NCI-H2029 treated with DMSO at 0.1 percent for 48 hours (cell line): ENCODE results near the gene EIF5B.

ENCODE experiments used
- DNase-seq: peaks from one replicate; lab custom pipeline; 2025; lab: John Stamatoyannopoulos, UW

Gene EIF5B

DNA sequence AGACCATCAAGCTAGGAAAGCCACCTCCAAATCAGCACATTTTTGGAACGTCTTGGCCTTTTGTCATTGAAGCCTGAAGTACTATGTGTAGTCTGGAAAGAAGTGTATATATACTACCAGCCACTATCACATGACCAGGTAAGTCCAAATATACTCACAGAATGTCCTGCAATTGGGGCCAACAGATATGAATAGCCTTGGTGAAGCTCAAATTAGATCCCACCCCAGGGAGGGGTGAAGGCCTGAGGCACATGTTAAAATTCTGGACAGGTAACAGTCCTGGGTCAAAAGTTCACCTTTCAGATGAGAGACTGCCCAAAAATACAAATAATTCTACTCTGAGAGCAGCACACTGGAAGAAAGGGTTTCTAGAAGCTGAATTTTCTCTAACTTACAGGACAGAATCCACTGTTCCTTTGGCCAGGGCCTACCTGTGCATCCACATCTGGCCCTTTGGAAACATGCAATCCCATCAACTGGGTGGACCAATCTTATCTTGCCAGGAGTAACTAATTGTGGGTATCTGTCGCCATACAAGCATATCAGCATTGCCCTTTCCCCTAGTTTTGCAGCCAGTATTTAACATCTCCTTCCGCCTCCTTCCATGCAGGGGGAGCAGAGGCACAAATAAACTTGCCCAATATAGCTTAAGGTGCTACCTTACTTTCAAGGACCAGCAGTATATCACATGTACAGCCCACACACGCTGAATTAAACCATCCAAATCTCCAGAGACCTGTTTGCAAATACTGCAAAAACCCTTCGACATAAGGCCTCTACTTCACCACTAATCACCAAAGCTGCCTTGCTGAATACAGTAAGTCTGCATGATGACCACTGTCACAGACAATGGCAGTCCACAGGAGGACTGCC lies 67.8 kb downstream of the EIF5B start:
- no peak for DNase-seq

GRCh38 chr2:99406137-99406536 lies 68.9 kb downstream of the EIF5B start:
- DNase-seq = no peak

DNA sequence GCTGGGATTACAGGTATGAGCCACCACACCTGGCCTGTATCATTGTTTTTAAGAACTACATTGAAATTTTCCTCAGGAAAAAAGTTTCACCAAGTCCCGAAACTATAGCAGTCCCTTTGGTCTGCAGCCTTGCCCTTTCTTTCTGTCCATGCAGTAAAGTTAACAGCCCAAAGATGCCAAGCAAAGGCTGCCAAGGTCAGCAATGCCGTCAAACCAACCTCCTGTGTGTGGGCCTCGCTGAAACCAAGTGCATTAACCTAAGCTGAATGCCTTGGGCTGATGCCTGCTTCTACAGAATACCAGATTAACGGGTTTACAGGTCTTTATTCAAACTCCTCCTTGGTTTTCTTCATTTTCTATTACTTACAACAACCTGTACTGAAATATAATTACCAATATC lies 73.1 kb downstream of the EIF5B start:
- no peak for DNase-seq

GRCh38 chr2:99414566-99414965 lies 77.4 kb downstream of the EIF5B start:
- no peak for DNase-seq

GRCh38 chr2:99417396-99417795 lies 80.2 kb downstream of the EIF5B start:
- DNase-seq = no peak

- DNase-seq = no peak
Measured at GRCh38 chr2:99420031-99420430, 82.8 kb downstream of the EIF5B start.

GRCh38 chr2:99420751-99421299 lies 83.6 kb downstream of the EIF5B start:
- DNase-seq = no peak

GRCh38 chr2:99421469-99421868 lies 84.3 kb downstream of the EIF5B start:
- DNase-seq = no peak

DNA sequence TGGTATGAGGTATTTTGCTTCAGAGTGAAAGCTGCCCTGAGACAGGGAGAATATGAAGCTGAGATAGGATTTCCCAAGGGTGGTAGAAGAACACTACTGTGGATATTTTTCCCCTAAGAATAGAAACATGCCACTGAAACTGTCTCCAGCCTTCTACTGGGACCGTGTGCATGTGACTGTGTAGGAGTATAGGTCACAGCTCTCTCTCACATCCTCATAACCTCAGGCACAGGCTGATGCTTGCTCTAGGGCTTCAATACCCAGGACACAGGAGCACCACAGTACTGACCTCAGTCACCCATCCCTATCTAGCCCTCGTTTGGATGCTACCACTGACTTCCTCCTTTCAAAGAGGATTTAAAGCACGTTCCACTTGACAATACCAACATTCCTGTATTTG lies 85.4 kb downstream of the EIF5B start:
- no peak for DNase-seq

GRCh38 chr2:99424371-99424770 lies 87.2 kb downstream of the EIF5B start:
- no peak for DNase-seq

DNA sequence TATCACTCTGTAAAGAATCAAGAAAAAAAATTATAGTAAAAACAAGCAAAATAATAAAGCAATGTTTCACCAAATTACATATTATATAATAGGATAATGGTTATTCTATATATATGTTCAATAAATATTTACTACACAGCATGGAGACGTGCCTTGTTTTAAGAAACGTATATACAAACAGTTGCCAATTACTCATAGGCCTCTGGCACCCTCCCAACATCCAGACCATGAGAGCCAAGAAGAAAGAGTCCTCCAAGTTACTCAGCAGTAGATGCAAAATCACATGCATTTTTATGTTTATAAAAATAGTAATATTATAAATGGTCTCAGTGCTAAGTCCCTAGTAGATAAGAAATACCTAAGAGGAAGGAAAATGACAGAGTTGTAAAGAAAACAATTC lies 87.8 kb downstream of the EIF5B start:
- no peak for DNase-seq

DNA sequence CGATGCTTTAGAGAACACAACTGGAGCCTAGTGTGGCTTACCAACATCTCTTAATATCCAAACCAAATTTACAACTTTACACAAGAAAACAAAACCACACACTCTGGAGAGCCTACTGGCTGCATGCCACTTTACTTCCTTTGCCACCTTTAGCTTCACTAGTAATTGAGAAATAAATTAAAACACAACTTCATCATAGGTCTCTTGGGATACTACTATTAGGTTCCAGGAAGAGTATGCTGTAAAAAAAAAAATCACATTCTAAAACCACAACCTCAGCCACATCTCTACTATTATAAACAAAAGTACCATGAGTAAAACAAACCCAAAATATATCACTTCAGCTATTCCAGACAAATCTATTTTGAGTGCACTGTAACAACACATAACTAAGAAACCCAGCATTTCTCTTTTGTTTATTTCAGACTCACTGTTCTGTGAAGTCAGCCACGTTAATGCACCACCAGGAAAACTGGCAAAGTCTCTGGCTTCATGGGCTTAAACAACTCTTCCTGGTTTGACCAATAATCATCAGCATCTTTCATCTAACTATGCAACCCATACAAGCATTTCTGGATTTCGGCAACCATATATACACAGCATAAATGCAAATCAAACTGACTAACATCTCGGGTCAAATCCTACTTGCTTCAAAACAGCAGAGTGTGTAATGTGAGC lies 93.6 kb downstream of the EIF5B start:
- DNase-seq = no peak

GRCh38 chr2:99431587-99432275 lies 94.5 kb downstream of the EIF5B start:
- no peak for DNase-seq

GRCh38 chr2:99433340-99433739 lies 96.2 kb downstream of the EIF5B start:
- no peak for DNase-seq

GRCh38 chr2:99436874-99437273 lies 99.7 kb downstream of the EIF5B start:
- no peak for DNase-seq

DNA sequence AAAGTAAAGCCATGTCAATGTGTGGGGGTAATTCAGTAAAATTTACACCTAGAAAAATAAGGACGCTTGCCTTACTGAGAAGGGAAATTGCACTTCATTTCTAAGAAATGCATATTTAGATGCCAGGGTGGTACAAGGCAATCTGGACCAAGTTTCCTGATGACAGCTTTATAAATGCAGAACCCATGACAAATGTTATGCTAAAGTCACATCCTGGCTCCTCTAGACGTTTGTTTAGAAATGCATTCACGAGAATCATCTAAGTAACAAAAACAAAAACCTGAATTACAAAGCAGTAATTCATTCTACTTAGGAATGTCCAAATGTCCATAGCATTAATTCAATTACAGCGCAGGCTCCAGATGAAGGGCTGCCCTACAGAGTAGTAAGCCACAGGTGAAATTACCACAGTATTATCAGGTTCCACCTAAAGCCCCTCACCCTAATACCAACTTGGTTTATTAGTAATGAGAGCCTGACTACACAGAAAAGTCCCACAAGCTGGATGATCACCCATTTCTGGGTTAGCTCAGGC lies 102.8 kb downstream of the EIF5B start:
- DNase-seq = no peak

GRCh38 chr2:99442837-99443236 lies 105.6 kb downstream of the EIF5B start:
- DNase-seq = no peak

DNA sequence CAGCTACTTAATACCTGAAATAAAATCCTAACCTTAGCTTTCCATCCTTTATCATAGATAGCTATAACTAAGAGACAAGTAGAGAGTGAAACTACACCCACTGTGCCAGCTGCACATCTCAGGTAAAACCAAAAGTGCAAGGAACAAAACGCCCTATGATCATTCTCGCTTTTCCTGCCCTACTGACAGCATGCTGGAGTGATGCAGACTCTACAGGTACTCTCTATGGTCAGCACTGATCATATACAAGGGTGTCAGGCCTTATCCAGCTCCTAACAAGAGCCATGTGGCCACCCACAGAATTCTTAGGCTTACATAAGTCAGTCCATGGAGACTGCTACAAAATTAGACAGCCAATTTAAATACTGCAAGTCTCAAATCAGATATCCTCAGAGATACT lies 107.0 kb downstream of the EIF5B start:
- DNase-seq = no peak

DNA sequence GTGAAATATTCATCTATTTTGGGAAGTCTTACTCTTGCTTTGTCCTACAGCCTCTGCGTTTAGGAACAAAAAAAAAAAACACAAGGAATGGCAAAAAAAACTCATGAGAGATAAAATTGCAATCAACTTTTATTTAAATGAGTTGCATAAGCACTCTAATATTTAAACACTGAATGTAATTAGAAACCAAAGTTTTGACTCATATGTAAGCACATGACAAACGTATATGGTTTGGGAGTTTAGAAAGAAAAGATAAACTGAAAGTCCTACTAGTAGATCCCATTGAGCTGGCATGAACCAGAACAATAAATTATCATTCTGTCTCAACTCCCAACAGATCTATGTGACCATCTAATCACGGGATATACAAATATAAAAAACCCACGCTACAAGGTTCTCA lies 107.9 kb downstream of the EIF5B start:
- no peak for DNase-seq

GRCh38 chr2:99448556-99448955 lies 111.4 kb downstream of the EIF5B start:
- DNase-seq = no peak

DNA sequence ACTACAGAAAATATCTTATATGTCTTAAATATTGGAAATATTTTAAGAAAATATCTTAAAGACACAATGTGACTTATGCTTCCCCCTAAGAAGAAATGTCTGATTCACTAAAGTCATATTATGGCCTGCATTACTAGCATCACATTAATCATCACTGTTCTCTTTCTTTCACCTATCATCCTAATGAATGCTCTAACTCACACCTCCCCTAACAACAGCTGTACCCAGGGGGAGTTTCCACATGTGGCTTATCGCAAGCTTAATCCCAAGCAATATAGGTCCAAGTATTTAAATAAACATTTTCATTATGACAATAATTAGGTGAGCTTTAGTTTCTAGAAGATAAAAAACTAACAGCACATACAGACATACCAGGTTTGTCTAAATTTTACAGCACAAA lies 113.0 kb downstream of the EIF5B start:
- no peak for DNase-seq
